Uterus (tissue), 2 donors: ENCODE measurements around the gene CDHR1.
A peak's percentile ranks its signal among the peaks of the same experiment; 100 is the strongest.
"Not testable (repeated sequence)": the region's sequence is repeated elsewhere in the genome, so short reads cannot be mapped to it uniquely, and the experiment has no call there.

ENCODE experiments used
- POLR2A ChIP-seq, 2 donors: fragments of 450-650 bp; IDR thresholded peaks; one replicate each; pipeline ENCODE4 v1.6.1; 2016; ENCODE audit warnings: antibody characterized with exemption in 2 of 2, mild to moderate bottlenecking in 1 of 2, moderate library complexity in 1 of 2
- TF ChIP-seq, protein P1 (sequence below), 4 experiments: fragments of 200-600 bp in 2 of 4; fragments of 450-650 bp in 2 of 4; sonication (generic) in 2 of 4; IDR thresholded peaks; one replicate each; pipeline ENCODE4 v1.5.1; 2016 to 2019; ENCODE audit warnings: antibody characterized with exemption in 4 of 4, mild to moderate bottlenecking in 2 of 4, moderate library complexity in 1 of 4

GRCh38 chr10:84148006-84148597, 46.2 kb upstream of the CDHR1 start:
- TF ChIP-seq, protein P1, sequence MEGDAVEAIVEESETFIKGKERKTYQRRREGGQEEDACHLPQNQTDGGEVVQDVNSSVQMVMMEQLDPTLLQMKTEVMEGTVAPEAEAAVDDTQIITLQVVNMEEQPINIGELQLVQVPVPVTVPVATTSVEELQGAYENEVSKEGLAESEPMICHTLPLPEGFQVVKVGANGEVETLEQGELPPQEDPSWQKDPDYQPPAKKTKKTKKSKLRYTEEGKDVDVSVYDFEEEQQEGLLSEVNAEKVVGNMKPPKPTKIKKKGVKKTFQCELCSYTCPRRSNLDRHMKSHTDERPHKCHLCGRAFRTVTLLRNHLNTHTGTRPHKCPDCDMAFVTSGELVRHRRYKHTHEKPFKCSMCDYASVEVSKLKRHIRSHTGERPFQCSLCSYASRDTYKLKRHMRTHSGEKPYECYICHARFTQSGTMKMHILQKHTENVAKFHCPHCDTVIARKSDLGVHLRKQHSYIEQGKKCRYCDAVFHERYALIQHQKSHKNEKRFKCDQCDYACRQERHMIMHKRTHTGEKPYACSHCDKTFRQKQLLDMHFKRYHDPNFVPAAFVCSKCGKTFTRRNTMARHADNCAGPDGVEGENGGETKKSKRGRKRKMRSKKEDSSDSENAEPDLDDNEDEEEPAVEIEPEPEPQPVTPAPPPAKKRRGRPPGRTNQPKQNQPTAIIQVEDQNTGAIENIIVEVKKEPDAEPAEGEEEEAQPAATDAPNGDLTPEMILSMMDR (IDR thresholded peaks at IDR 0.05), result peak; percentile 14 to 42 (median 30)
- TF ChIP-seq POLR2A (IDR thresholded peaks at IDR 0.05), result not testable (repeated sequence)
